Measurements from ENCODE around the gene EID1.

EID1 gene

DNA sequence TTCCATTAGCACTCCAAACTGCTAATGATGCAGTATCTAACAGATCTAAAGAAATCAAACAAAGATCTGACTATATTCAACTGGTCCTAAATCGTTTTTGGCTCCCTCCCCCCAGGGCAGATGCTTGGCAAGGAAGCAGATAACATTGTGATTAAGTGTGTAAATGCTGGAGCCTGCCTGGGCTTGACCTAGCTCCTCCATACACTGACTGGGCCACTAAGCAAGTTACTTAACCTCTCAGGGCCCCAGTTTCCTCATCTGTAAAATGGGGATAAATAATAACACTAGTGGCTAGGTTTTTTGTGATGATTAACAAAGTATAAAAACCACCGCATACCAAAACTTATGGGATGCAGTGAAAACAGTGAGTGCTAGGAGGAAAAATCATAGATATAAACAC, 9.2 kb downstream of the EID1 start:
- no peak overlapping the region for H3K4me2 ChIP-seq (ENCODE audit: insufficient read depth, low read length, poor library complexity, severe bottlenecking)

DNA sequence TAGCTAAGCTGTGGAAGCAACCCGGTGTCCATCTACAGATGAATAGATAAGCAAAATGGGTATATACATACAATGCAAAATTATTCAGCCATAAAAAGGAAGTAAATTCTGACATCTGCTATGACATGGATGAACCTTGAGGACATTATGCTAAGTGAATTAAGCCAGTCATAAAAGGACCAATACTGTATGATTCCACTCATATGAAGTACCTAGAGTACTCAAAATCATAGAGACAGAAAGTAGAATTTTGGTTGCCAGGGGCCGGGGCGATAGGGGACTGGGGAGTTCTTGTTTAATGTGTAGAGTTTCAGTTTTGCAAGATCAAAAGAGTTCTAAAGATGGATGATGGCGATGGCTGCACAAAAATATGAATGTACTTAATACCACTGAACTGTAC, 10.3 kb downstream of the EID1 start:
- H2BK120ac ChIP-seq (ENCODE audit: low read depth, low read length) = no peak overlapping the region

More for the DNA sequence above, 9.2 kb downstream of the EID1 start:
- H3K79me1 ChIP-seq (ENCODE audit: low read depth, low read length) = no peaks in the 10 kb centered on the region
- no peaks in the 10 kb centered on the region for H3K9me3 ChIP-seq (replicated peaks in 1 of 2; ENCODE audit: control insufficient read depth in 2 of 2, insufficient read depth in 1 of 2, low read depth in 1 of 2, low read length in 2 of 2)
- H3K27ac ChIP-seq (replicated peaks; ENCODE audit: low read length) = no peak overlapping the region
- no peak overlapping the region for H2BK12ac ChIP-seq (ENCODE audit: low read length)
- no peaks in the 10 kb centered on the region for H3K4me1 ChIP-seq (ENCODE audit: control insufficient read depth in 2 of 2, insufficient read depth in 1 of 2, low read depth in 1 of 2, low read length in 2 of 2)
- no peak overlapping the region for H3K9ac ChIP-seq (ENCODE audit: low read depth, low read length, poor library complexity)
- H2BK120ac ChIP-seq (ENCODE audit: low read depth, low read length) = no peak overlapping the region
- no peaks in the 10 kb centered on the region for H3K27me3 ChIP-seq (ENCODE audit: control insufficient read depth in 3 of 3, insufficient read depth in 3 of 3, low read depth in 1 of 3, low read length in 3 of 3)
- no peak overlapping the region for H4K91ac ChIP-seq (ENCODE audit: low read depth, low read length, poor library complexity)
- H4K8ac ChIP-seq (ENCODE audit: low read depth, low read length) = no peak overlapping the region
- no peak for DNase-seq (ENCODE audit: low spot score)
- no CpG with 5 or more reads among the region's 2 CpGs for WGBS, 2 donors (ENCODE audit: extremely low coverage in 2 of 2, insufficient read length in 2 of 2, insufficient replicate concordance in 1 of 2)
- H2AK5ac ChIP-seq (ENCODE audit: low read depth, low read length) = no peak overlapping the region
- H3K14ac ChIP-seq (ENCODE audit: low read length) = no peak overlapping the region
- no peak overlapping the region for H2AFZ ChIP-seq (ENCODE audit: low read length)
- no peak overlapping the region for H3K4me3 ChIP-seq (ENCODE audit: low read length in 2 of 2)
- no peak overlapping the region for H3K18ac ChIP-seq (ENCODE audit: low read length)
- no peak overlapping the region for H3K4ac ChIP-seq (ENCODE audit: low read length)
- H3K36me3 ChIP-seq (replicated peaks in 1 of 2; ENCODE audit: control insufficient read depth in 2 of 2, insufficient read depth in 2 of 2, low read length in 2 of 2) = no peaks in the 10 kb centered on the region
- H2BK5ac ChIP-seq (ENCODE audit: low read length) = no peak overlapping the region
- H3K23ac ChIP-seq (ENCODE audit: low read depth, low read length, poor library complexity) = no peak overlapping the region
- H2BK15ac ChIP-seq (ENCODE audit: low read length) = no peak overlapping the region

DNA sequence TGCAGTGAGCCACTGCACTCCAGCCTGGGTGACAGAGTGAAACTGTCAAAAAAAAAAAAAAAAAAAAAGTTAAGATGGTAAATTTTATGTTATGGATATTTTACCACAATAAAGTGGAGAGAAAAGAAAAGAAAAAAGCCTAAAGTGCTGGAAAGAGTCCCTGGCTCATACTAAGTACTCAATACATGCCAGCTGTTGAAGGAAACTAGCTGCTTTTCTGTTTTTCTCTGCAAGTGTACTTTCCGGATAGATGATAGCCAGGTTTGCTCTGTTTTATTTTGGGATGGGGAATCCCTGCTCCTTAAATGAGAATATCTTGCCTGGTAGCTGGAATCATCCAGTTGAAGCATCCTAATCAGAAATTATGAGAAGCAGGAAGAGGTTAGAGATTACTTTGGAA, 10.9 kb downstream of the EID1 start:
- no peaks in the 10 kb centered on the region for H3K9me3 ChIP-seq (replicated peaks in 1 of 2; ENCODE audit: control insufficient read depth in 2 of 2, insufficient read depth in 1 of 2, low read depth in 1 of 2, low read length in 2 of 2)
- H3K9ac ChIP-seq (ENCODE audit: low read depth, low read length, poor library complexity) = no peak overlapping the region
- H3K14ac ChIP-seq (ENCODE audit: low read length) = no peak overlapping the region
- no peak overlapping the region for H2AK5ac ChIP-seq (ENCODE audit: low read depth, low read length)
- WGBS, 2 donors (ENCODE audit: extremely low coverage in 2 of 2, insufficient read length in 2 of 2, insufficient replicate concordance in 1 of 2) = no CpG with 5 or more reads among the region's 1 CpG
- H2AFZ ChIP-seq (ENCODE audit: low read length) = peak overlapping the region; percentile 56
- no peak overlapping the region for H2BK5ac ChIP-seq (ENCODE audit: low read length)
- H3K27me3 ChIP-seq (ENCODE audit: control insufficient read depth in 3 of 3, insufficient read depth in 3 of 3, low read depth in 1 of 3, low read length in 3 of 3) = no peaks in the 10 kb centered on the region
- H3K18ac ChIP-seq (ENCODE audit: low read length) = no peak overlapping the region
- H3K36me3 ChIP-seq (replicated peaks in 1 of 2; ENCODE audit: control insufficient read depth in 2 of 2, insufficient read depth in 2 of 2, low read length in 2 of 2) = no peaks in the 10 kb centered on the region
- no peak for DNase-seq (ENCODE audit: low spot score)
- no peaks in the 10 kb centered on the region for H3K79me1 ChIP-seq (ENCODE audit: low read depth, low read length)
- no peak overlapping the region for H2BK12ac ChIP-seq (ENCODE audit: low read length)
- H3K4me2 ChIP-seq (ENCODE audit: insufficient read depth, low read length, poor library complexity, severe bottlenecking) = no peak overlapping the region
- no peak overlapping the region for H3K23ac ChIP-seq (ENCODE audit: low read depth, low read length, poor library complexity)
- no peaks in the 10 kb centered on the region for H3K4me1 ChIP-seq (ENCODE audit: control insufficient read depth in 2 of 2, insufficient read depth in 1 of 2, low read depth in 1 of 2, low read length in 2 of 2)
- no peak overlapping the region for H2BK120ac ChIP-seq (ENCODE audit: low read depth, low read length)
- no peak overlapping the region for H3K4ac ChIP-seq (ENCODE audit: low read length)
- no peak overlapping the region for H4K91ac ChIP-seq (ENCODE audit: low read depth, low read length, poor library complexity)
- no peak overlapping the region for H3K4me3 ChIP-seq (ENCODE audit: low read length in 2 of 2)
- no peak overlapping the region for H3K27ac ChIP-seq (replicated peaks; ENCODE audit: low read length)
- no peak overlapping the region for H4K8ac ChIP-seq (ENCODE audit: low read depth, low read length)
- no peak overlapping the region for H2BK15ac ChIP-seq (ENCODE audit: low read length)

More for the DNA sequence above, 10.3 kb downstream of the EID1 start:
- Histone ChIP-seq H3K4ac (ENCODE audit: low read length) (no peak overlapping the region), H3K14ac (ENCODE audit: low read length) (no peak overlapping the region), H4K91ac (ENCODE audit: low read depth, low read length, poor library complexity) (no peak overlapping the region), H3K36me3 (replicated peaks in 1 of 2; ENCODE audit: control insufficient read depth in 2 of 2, insufficient read depth in 2 of 2, low read length in 2 of 2) (no peaks in the 10 kb centered on the region), H3K4me2 (ENCODE audit: insufficient read depth, low read length, poor library complexity, severe bottlenecking) (no peak overlapping the region), H3K4me1 (ENCODE audit: control insufficient read depth in 2 of 2, insufficient read depth in 1 of 2, low read depth in 1 of 2, low read length in 2 of 2) (no peaks in the 10 kb centered on the region), H3K4me3 (ENCODE audit: low read length in 2 of 2) (no peak overlapping the region), H3K79me1 (ENCODE audit: low read depth, low read length) (no peaks in the 10 kb centered on the region), H3K18ac (ENCODE audit: low read length) (no peak overlapping the region), H4K8ac (ENCODE audit: low read depth, low read length) (no peak overlapping the region), H3K27me3 (ENCODE audit: control insufficient read depth in 3 of 3, insufficient read depth in 3 of 3, low read depth in 1 of 3, low read length in 3 of 3) (no peaks in the 10 kb centered on the region), H2BK12ac (ENCODE audit: low read length) (no peak overlapping the region), H2AK5ac (ENCODE audit: low read depth, low read length) (no peak overlapping the region), H2BK5ac (ENCODE audit: low read length) (no peak overlapping the region), H3K9me3 (replicated peaks in 1 of 2; ENCODE audit: control insufficient read depth in 2 of 2, insufficient read depth in 1 of 2, low read depth in 1 of 2, low read length in 2 of 2) (no peaks in the 10 kb centered on the region), H3K23ac (ENCODE audit: low read depth, low read length, poor library complexity) (no peak overlapping the region), H3K9ac (ENCODE audit: low read depth, low read length, poor library complexity) (no peak overlapping the region), H2AFZ (ENCODE audit: low read length) (no peak overlapping the region), H2BK15ac (ENCODE audit: low read length) (no peak overlapping the region), H3K27ac (replicated peaks; ENCODE audit: low read length) (no peak overlapping the region)
- no CpG with 5 or more reads among the region's 4 CpGs for WGBS, 2 donors (ENCODE audit: extremely low coverage in 2 of 2, insufficient read length in 2 of 2, insufficient replicate concordance in 1 of 2)
- no peak for DNase-seq (ENCODE audit: low spot score)

DNA sequence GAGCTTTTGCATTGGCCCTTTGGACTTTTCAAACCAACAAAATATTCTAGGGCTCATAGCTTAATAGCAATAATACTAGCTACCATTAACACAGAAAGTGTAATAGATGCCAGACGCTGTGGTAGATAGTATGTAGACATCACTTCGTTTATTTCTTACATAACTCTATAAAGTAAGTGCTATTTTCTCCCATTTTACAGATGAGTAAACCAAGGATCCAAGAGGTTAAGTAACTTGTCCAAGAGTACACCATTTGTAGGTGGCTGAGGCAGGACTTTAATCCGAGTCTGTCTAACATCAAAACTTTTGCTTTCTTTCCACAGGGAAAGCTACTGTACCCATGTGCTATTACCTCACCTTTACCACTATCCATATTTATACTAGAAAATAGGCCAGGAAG, 12.0 kb downstream of the EID1 start:
- DNase-seq (ENCODE audit: low spot score) = no peak
- no peak overlapping the region for H3K4me3 ChIP-seq (ENCODE audit: low read length in 2 of 2)
- H4K91ac ChIP-seq (ENCODE audit: low read depth, low read length, poor library complexity) = no peak overlapping the region
- no peaks in the 10 kb centered on the region for H3K4me1 ChIP-seq (ENCODE audit: control insufficient read depth in 2 of 2, insufficient read depth in 1 of 2, low read depth in 1 of 2, low read length in 2 of 2)
- H3K9me3 ChIP-seq (replicated peaks in 1 of 2; ENCODE audit: control insufficient read depth in 2 of 2, insufficient read depth in 1 of 2, low read depth in 1 of 2, low read length in 2 of 2) = no peaks in the 10 kb centered on the region
- no peak overlapping the region for H3K4ac ChIP-seq (ENCODE audit: low read length)
- H2AFZ ChIP-seq (ENCODE audit: low read length) = no peak overlapping the region
- H3K79me1 ChIP-seq (ENCODE audit: low read depth, low read length) = no peaks in the 10 kb centered on the region
- H2BK5ac ChIP-seq (ENCODE audit: low read length) = no peak overlapping the region
- no peak overlapping the region for H3K27ac ChIP-seq (replicated peaks; ENCODE audit: low read length)
- H3K18ac ChIP-seq (ENCODE audit: low read length) = no peak overlapping the region
- H2BK12ac ChIP-seq (ENCODE audit: low read length) = no peak overlapping the region
- no CpG with 5 or more reads among the region's 3 CpGs for WGBS, 2 donors (ENCODE audit: extremely low coverage in 2 of 2, insufficient read length in 2 of 2, insufficient replicate concordance in 1 of 2)
- H3K36me3 ChIP-seq (replicated peaks in 1 of 2; ENCODE audit: control insufficient read depth in 2 of 2, insufficient read depth in 2 of 2, low read length in 2 of 2) = no peaks in the 10 kb centered on the region
- no peak overlapping the region for H2AK5ac ChIP-seq (ENCODE audit: low read depth, low read length)
- H3K23ac ChIP-seq (ENCODE audit: low read depth, low read length, poor library complexity) = no peak overlapping the region
- H4K8ac ChIP-seq (ENCODE audit: low read depth, low read length) = no peak overlapping the region
- H3K27me3 ChIP-seq (ENCODE audit: control insufficient read depth in 3 of 3, insufficient read depth in 3 of 3, low read depth in 1 of 3, low read length in 3 of 3) = no peaks in the 10 kb centered on the region
- H3K14ac ChIP-seq (ENCODE audit: low read length) = no peak overlapping the region
- H3K4me2 ChIP-seq (ENCODE audit: insufficient read depth, low read length, poor library complexity, severe bottlenecking) = no peak overlapping the region
- no peak overlapping the region for H2BK15ac ChIP-seq (ENCODE audit: low read length)
- H3K9ac ChIP-seq (ENCODE audit: low read depth, low read length, poor library complexity) = no peak overlapping the region
- no peak overlapping the region for H2BK120ac ChIP-seq (ENCODE audit: low read depth, low read length)
